ENCODE results near the gene RAD51B.

DNA sequence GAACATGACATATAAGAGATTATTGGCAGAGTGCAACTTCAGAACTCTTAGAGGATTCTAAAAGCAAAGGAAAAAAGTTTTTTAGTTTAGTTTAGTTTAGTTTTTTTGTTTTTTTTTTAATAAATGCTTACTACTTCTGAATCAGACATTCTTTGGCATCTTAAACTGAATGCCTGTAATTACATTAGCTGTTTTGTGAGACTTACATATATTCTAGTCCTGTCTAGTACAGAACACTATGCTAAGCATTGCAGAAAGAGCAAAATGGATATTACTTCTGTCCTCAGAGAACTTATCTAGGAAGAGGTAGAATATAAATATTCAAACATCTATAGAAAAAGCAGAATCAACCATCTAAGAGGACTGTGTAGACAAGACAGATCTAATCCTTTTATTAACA lies 133.2 kb downstream of the RAD51B start:
- TF ChIP-seq CTCF (IDR thresholded peaks at IDR 0.05 in 2 of 3, conservative IDR thresholded peaks at IDR 0.05 in 1 of 3; ENCODE audit: borderline replicate concordance in 1 of 3, insufficient read depth in 1 of 3, low read depth in 2 of 3, low read length in 2 of 3) (no peak), MAX (IDR thresholded peaks at IDR 0.05) (no peak), POLR2A (IDR thresholded peaks at IDR 0.05; ENCODE audit: borderline replicate concordance, extremely low read depth, insufficient read depth, insufficient read length) (no peak), EZH2 (IDR thresholded peaks at IDR 0.05) (no peak), POLR2AphosphoS5 (IDR thresholded peaks at IDR 0.05; ENCODE audit: low read depth, low read length) (no peak), REST (IDR thresholded peaks at IDR 0.05; ENCODE audit: low read depth) (no peak), SIN3A (IDR thresholded peaks at IDR 0.05; ENCODE audit: low read depth) (no peak), EZH2phosphoT487 (IDR thresholded peaks at IDR 0.05; ENCODE audit: borderline replicate concordance) (no peak), JUND (IDR thresholded peaks at IDR 0.05) (no peak), SP1 (IDR thresholded peaks at IDR 0.05; ENCODE audit: low read depth) (no peak), RAD21 (IDR thresholded peaks at IDR 0.05; ENCODE audit: low read depth) (no peak), CEBPB (IDR thresholded peaks at IDR 0.05; ENCODE audit: low read depth) (no peak)

All from HCT116 (cell line).